CD8-positive, alpha-beta memory T cell (primary cell): ENCODE measurements around the gene NDRG4. TPM values are rescaled to one million over a fixed set of nuclear protein-coding genes. Genes with fewer than 3 reads are reported as not detected.

ENCODE experiments used
- CTCF ChIA-PET: fragments of 350-600 bp; sonication (Branson Sonifier 250); formaldehyde crosslinking; loops from one replicate; lab custom pipeline; 2021; ENCODE audit warnings: antibody characterized with exemption; lab: Charles Lee
- POLR2A ChIA-PET: fragments of 350-600 bp; sonication (Branson Sonifier 250); formaldehyde crosslinking; loops from one replicate; lab custom pipeline; 2021; ENCODE audit warnings: antibody characterized with exemption; lab: Charles Lee
- DNase-seq, 5 donors: peaks; one replicate each; pipeline versions ENCODE4 v3.0.0 to v3.0.0-alpha.2; 2020 to 2022; ENCODE audit warnings: mixed read lengths in 1 of 5
- H3K27ac ChIP-seq: one replicate; pipeline ENCODE4 v1.7.0; 2013; ENCODE audit warnings: low read depth, mild to moderate bottlenecking, low read length, moderate library complexity
- H3K27me3 ChIP-seq: 2 replicates; pipeline ENCODE4 v1.7.0; 2013; ENCODE audit warnings: low read length, mild to moderate bottlenecking; ENCODE audit not compliant: insufficient read depth, poor library complexity, severe bottlenecking
- H3K36me3 ChIP-seq: 2 replicates; pipeline ENCODE4 v1.7.0; 2013; ENCODE audit warnings: mild to moderate bottlenecking, low read length, moderate library complexity; ENCODE audit not compliant: insufficient read depth
- H3K4me1 ChIP-seq: 2 replicates; pipeline ENCODE4 v1.7.0; 2013; ENCODE audit warnings: mild to moderate bottlenecking, low read length, moderate library complexity; ENCODE audit not compliant: insufficient read depth
- H3K4me3 ChIP-seq: 2 replicates; pipeline ENCODE4 v1.7.0; 2013; ENCODE audit warnings: mild to moderate bottlenecking, low read length
- H3K9me3 ChIP-seq: 2 replicates; pipeline ENCODE4 v1.7.0; 2013; ENCODE audit warnings: mild to moderate bottlenecking, low read length
- H3K27ac Mint-ChIP-seq, 8 donors: one replicate each; pipeline ENCODE4 v1.8.0; 2020 to 2021; ENCODE audit warnings: mixed read lengths in 8 of 8, mild to moderate bottlenecking in 6 of 8, inconsistent platforms in 3 of 8, moderate library complexity in 3 of 8
- H3K27me3 Mint-ChIP-seq, 2 donors: one replicate each; pipeline ENCODE4 v1.8.0; 2020 to 2021; ENCODE audit warnings: mixed read lengths in 2 of 2, mild to moderate bottlenecking in 1 of 2, moderate library complexity in 1 of 2
- H3K36me3 Mint-ChIP-seq, 3 donors: one replicate each; pipeline ENCODE4 v1.8.0; 2020 to 2021; ENCODE audit warnings: mixed read lengths in 3 of 3, inconsistent platforms in 1 of 3, mild to moderate bottlenecking in 1 of 3
- H3K4me1 Mint-ChIP-seq, 3 donors: one replicate each; pipeline ENCODE4 v1.8.0; 2020 to 2021; ENCODE audit warnings: mixed read lengths in 3 of 3, inconsistent platforms in 1 of 3, mild to moderate bottlenecking in 1 of 3
- H3K4me3 Mint-ChIP-seq, 7 donors: one replicate each; pipeline ENCODE4 v1.8.0; 2020 to 2021; ENCODE audit warnings: mixed read lengths in 7 of 7, mild to moderate bottlenecking in 6 of 7, moderate library complexity in 4 of 7, inconsistent platforms in 2 of 7
- H3K9me3 Mint-ChIP-seq, 5 donors: one replicate each; pipeline ENCODE4 v1.8.0; 2020 to 2022; ENCODE audit warnings: mixed read lengths in 5 of 5, mild to moderate bottlenecking in 3 of 5, moderate library complexity in 2 of 5, inconsistent platforms in 1 of 5
- polyA plus RNA-seq: library from polyadenylated mRNA; unstranded; fragments of 300-500 nt; fragmentation: Illumina TruSeq; gene quantifications from one replicate; pipeline ENCODE4 v1.2.3, GENCODE V29; 2021
- total RNA-seq, 2 experiments: library from RNA; stranded (reverse); gene quantifications; one replicate each; pipeline ENCODE4 v1.2.3, GENCODE V29; 2021

NDRG4 gene
- total and polyA plus RNA-seq, 3 experiments from 2014 or later = 0.63 to 2.4 (median 1.6) TPM

GRCh38 chr16:58499092-58499511 is 841 bp upstream of the NDRG4 start:
- Histone ChIP-seq H3K4me3 (no peak overlapping the region), H3K36me3 (no peaks in the 10 kb centered on the region), H3K27ac (no peak overlapping the region), H3K9me3 (no peaks in the 10 kb centered on the region), H3K27me3 (no peaks in the 10 kb centered on the region), H3K4me1 (peaks cover 23% of the 10 kb centered on the region)
- Mint-ChIP-seq H3K27me3 (peaks cover 26 to 51% of the 10 kb centered on the region in 2 donors), H3K4me1 (peaks cover 13 to 33% (median 23%) of the 10 kb centered on the region in 3 donors), H3K4me3 (no peak overlapping the region), H3K9me3 (no peaks in the 10 kb centered on the region), H3K27ac (no peak overlapping the region), H3K36me3 (no peaks in the 10 kb centered on the region)
- POLR2A ChIA-PET = no interaction called here
- no peak for DNase-seq
- CTCF ChIA-PET = interaction anchor here (1.1 to 1.5 kb wide), 2 partner anchors 12 to 257 kb away, joined by 3 to 11 read pairs; no protein-coding TSS in a partner anchor

GRCh38 chr16:58500430-58501241 is 693 bp downstream of the NDRG4 start:
- no peaks in the 10 kb centered on the region for H3K9me3 ChIP-seq
- peaks cover 23% of the 10 kb centered on the region for H3K4me1 ChIP-seq
- ChIA-PET CTCF (interaction anchor here (1.0 to 2.5 kb wide), 4 partner anchors 11 to 164 kb away, joined by 3 to 11 read pairs (median 6); no protein-coding TSS in a partner anchor), POLR2A (no interaction called here)
- H3K27me3 ChIP-seq = no peaks in the 10 kb centered on the region
- Mint-ChIP-seq H3K36me3 (no peaks in the 10 kb centered on the region), H3K4me3 (peak overlapping the region; percentile 37 to 88 (median 74)), H3K27ac (peak overlapping the region in 3 of 8 donors; percentile 14 to 58 (median 17)), H3K4me1 (peaks cover 13 to 28% (median 17%) of the 10 kb centered on the region in 3 donors), H3K9me3 (no peaks in the 10 kb centered on the region), H3K27me3 (peaks cover 26 to 43% of the 10 kb centered on the region in 2 donors)
- no peaks in the 10 kb centered on the region for H3K36me3 ChIP-seq
- H3K4me3 ChIP-seq = peak overlapping the region; percentile 58
- H3K27ac ChIP-seq = no peak overlapping the region
- peak in 1 of 5 donors; percentile 6 for DNase-seq

GRCh38 chr16:58501242-58502131 is 1.5 kb downstream of the NDRG4 start:
- peaks cover 29 to 41% of the 10 kb centered on the region in 2 donors for H3K27me3 Mint-ChIP-seq
- no peaks in the 10 kb centered on the region for H3K9me3 ChIP-seq
- H3K36me3 Mint-ChIP-seq = no peaks in the 10 kb centered on the region
- peak overlapping the region; percentile 58 for H3K4me3 ChIP-seq
- H3K4me1 ChIP-seq = peaks cover 23% of the 10 kb centered on the region
- H3K36me3 ChIP-seq = no peaks in the 10 kb centered on the region
- H3K27ac ChIP-seq = no peak overlapping the region
- no peaks in the 10 kb centered on the region for H3K9me3 Mint-ChIP-seq
- H3K27me3 ChIP-seq = no peaks in the 10 kb centered on the region
- DNase-seq = peak in 3 of 5 donors; percentile 24 to 57 (median 36)
- peak overlapping the region in 3 of 8 donors; percentile 14 to 86 (median 29) for H3K27ac Mint-ChIP-seq
- POLR2A ChIA-PET = no interaction called here
- H3K4me3 Mint-ChIP-seq = peak overlapping the region in 6 of 7 donors; percentile 64 to 88 (median 74)
- CTCF ChIA-PET = interaction anchor here (1.1 to 2.5 kb wide), 3 partner anchors 10 to 165 kb away, joined by 3 to 8 read pairs (median 4); no protein-coding TSS in a partner anchor
- peaks cover 13 to 28% (median 16%) of the 10 kb centered on the region in 3 donors for H3K4me1 Mint-ChIP-seq

GRCh38 chr16:58502217-58502921 is 2.4 kb downstream of the NDRG4 start:
- H3K27ac ChIP-seq = no peak overlapping the region
- ChIA-PET CTCF (interaction anchor here (1.1 to 2.5 kb wide), 3 partner anchors 9 to 166 kb away, joined by 3 to 8 read pairs (median 4); no protein-coding TSS in a partner anchor), POLR2A (no interaction called here)
- H3K27ac Mint-ChIP-seq = peak overlapping the region in 1 of 8 donors; percentile 58
- no peaks in the 10 kb centered on the region for H3K36me3 ChIP-seq
- H3K27me3 ChIP-seq = no peaks in the 10 kb centered on the region
- no peaks in the 10 kb centered on the region for H3K9me3 Mint-ChIP-seq
- H3K9me3 ChIP-seq = no peaks in the 10 kb centered on the region
- DNase-seq = no peak
- H3K4me3 ChIP-seq = no peak overlapping the region
- H3K36me3 Mint-ChIP-seq = no peaks in the 10 kb centered on the region
- peak overlapping the region in 3 of 7 donors; percentile 29 to 44 (median 32) for H3K4me3 Mint-ChIP-seq
- peaks cover 23% of the 10 kb centered on the region for H3K4me1 ChIP-seq
- peaks cover 16 to 25% (median 17%) of the 10 kb centered on the region in 3 donors for H3K4me1 Mint-ChIP-seq
- H3K27me3 Mint-ChIP-seq = peaks cover 25 to 40% of the 10 kb centered on the region in 2 donors

- ChIA-PET POLR2A (no interaction called here), CTCF (no interaction called here)
- DNase-seq = no peak
- Mint-ChIP-seq H3K9me3 (no peaks in the 10 kb centered on the region), H3K36me3 (no peaks in the 10 kb centered on the region), H3K27me3 (peaks cover 23 to 32% of the 10 kb centered on the region in 2 donors), H3K27ac (no peak overlapping the region), H3K4me3 (no peak overlapping the region), H3K4me1 (peaks cover 16 to 25% (median 17%) of the 10 kb centered on the region in 3 donors)
- H3K4me3 ChIP-seq = no peak overlapping the region
- H3K36me3 ChIP-seq = no peaks in the 10 kb centered on the region
- H3K27ac ChIP-seq = no peak overlapping the region
- no peaks in the 10 kb centered on the region for H3K27me3 ChIP-seq
- no peaks in the 10 kb centered on the region for H3K9me3 ChIP-seq
- H3K4me1 ChIP-seq = peaks cover 23% of the 10 kb centered on the region
Observed at GRCh38 chr16:58503166-58503862, 3.4 kb downstream of the NDRG4 start.

- H3K9me3 Mint-ChIP-seq = no peaks in the 10 kb centered on the region
- CTCF ChIA-PET = no interaction called here
- H3K27ac Mint-ChIP-seq = no peak overlapping the region
- H3K36me3 Mint-ChIP-seq = no peaks in the 10 kb centered on the region
- H3K4me1 Mint-ChIP-seq = peaks cover 16 to 25% (median 17%) of the 10 kb centered on the region in 3 donors
- H3K27me3 ChIP-seq = no peaks in the 10 kb centered on the region
- POLR2A ChIA-PET = no interaction called here
- no peak overlapping the region for H3K27ac ChIP-seq
- no peak overlapping the region for H3K4me3 ChIP-seq
- H3K36me3 ChIP-seq = no peaks in the 10 kb centered on the region
- DNase-seq = no peak
- no peak overlapping the region for H3K4me3 Mint-ChIP-seq
- H3K27me3 Mint-ChIP-seq = peaks cover 22 to 29% of the 10 kb centered on the region in 2 donors
- H3K9me3 ChIP-seq = no peaks in the 10 kb centered on the region
- peaks cover 23% of the 10 kb centered on the region for H3K4me1 ChIP-seq
Observed at GRCh38 chr16:58503863-58504688, 4.1 kb downstream of the NDRG4 start.
